ENCODE measurements around the gene ARFRP1.
A peak's percentile ranks its signal among the peaks of the same experiment; 100 is the strongest.

ARFRP1 gene

DNA sequence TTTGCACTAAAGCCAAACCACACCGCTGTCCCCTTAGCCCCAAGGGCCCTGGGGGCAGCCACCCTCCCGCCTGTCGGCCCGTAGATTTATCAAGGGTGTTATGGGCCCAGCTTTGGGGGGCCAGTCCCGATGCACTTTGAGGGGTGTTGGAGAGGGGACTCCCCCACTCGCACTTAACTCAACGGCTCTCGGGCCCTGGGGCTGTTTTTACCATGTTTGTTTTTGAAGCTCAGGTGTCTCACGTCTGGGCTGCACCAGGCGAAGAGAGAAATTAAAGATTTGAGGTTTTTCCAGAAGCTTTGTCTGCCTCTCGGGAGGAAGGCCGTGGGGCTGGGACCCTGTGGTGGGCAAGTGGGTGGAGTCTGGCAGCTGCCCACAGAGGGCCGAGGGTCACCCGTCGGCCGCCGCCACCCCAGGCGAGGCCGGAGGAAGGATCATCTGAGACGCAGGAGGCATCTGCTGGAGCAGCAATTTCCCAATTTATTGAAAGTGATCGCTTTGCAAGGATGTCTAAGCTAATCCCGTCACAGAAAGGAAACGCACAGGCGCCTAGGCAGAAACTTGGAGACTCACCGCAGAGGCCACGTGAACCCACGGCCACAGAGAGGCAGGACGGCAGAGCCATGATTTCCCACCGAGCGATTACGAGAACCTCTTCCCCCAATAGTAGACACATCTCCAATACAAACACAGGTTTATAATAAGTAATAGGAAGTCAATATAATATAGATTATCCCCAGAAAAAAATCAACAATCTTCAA lies 35.6 kb upstream of the ARFRP1 start:
- DNase-seq = no peak

DNA sequence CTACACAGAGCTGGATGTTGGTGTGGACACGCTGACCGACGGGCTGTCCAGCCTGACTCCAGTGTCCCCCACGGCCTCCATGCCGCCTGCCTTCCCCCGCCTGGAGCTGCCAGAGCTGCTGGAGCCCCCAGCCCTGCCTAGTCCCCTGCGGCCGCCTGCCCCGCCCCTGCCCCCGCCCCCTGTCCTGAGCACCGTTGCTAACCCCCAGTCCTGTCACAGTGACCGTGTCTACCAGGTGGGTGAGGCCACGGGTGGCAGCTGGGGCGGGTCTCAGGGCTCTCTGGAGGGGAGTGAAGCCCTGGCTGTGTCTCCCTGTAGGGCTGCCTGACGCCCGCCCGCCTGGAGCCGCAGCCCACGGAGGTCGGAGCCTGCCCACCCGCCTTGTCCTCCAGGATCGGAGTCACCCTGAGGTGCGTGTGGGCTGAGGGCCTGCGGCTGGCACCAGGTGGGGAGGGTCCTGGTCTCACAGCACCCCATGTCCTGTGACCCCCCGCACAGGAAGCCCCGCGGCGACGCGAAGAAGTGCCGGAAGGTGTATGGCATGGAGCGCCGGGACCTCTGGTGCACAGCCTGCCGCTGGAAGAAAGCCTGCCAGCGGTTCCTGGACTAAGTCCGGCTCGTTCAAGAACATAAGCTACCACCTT lies 34.7 kb upstream of the ARFRP1 start:
- DNase-seq = no peak

- DNase-seq = no peak
Observed at GRCh38 chr20:63741676-63742380, 34.1 kb upstream of the ARFRP1 start.

DNA sequence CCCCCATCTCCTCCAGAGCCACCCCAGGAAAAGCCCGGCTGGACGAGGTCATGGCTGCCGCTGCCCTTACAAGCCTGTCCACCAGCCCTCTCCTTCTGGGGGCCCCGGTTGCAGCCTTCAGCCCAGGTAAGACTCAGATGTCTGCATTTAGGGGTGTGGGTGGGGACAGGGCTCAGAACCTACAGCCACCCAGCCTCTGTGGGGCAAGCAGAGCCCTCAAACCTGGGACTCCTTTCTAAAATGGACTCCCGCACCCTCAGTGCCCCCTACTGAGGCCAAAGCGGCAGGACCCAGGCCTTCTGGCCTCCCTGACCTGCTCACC lies 33.5 kb upstream of the ARFRP1 start:
- no peak for DNase-seq

DNA sequence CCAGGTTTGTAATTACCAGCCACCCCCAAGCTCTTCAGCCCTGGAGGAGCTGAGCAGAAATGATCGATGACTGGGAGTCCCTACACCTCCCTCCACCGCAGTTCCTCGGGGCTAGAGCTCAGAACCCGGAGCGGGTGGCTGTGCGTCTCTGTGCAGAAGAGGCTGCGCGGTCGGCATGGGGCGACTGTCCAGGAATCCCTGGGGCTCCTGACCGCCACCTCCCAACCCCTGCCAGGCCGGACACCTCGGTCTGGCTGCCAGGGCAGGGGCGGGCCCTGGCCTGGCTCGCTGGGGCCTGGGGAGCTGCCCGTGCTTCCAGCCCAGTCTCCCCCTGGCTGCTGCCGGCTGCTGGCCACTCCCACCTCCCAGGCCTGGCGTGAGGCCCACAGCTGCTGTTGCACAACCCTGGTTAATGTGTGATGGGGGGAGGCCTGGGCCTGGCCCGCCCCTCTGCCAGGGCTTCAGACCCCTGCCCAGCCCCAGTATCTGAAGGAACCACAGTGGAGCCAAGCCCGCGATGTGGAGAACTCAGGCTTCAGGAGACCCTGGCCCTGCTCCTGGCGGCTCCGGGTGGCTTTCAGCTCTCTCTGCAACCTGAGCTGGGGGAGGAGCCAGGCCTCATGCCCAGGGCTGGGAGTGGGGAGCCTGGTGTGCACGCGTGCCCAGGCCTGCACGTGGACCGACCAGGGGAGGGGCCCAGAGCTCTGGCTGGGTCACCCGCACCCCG lies 33.0 kb upstream of the ARFRP1 start:
- peak; percentile 61 for DNase-seq

GRCh38 chr20:63740070-63740626 lies 32.4 kb upstream of the ARFRP1 start:
- no peak for DNase-seq

DNA sequence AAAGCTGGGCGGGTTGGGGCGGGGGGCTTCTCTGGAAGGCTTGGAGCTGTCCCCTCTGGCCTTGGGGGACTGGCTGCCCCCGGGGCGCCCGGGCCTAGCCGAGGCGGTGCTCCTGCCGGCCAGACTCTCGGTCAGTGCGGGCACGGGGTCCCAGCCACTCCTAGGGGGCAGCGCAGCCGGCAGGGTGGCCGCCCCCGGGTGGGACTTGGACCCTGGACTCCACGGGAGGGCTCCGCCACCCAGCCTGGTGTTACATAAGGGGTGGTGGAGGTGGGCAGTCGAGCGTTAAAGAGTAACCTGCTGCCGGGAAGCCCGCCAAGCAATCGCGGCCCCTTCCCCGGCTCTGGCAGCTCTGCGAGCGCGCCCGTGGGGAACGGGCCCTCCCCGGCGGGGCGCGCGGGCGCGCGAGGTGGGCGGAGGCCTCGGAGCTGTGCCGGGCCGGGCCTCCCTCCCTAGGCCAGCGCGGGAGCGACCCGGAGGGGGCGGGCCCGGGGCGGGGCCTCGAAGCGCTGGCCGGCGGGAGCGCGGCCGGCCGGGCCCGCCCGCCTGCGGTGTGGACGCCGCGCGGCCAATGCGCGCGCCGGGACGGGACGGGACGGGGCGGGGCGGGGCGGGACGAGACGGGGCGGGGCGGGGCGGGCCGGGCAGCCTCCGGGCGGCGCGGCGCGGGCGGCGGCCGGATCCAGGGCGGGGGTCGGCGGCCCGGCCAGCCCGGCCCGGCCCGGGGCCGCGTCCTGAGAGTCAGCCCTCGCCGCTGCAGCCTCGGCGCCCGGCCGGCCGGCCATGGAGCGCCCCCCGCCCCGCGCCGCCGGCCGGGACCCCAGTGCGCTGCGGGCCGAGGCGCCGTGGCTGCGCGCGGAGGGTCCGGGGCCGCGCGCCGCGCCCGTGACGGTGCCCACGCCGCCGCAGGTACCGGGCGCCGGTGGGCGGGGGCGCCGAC lies 31.6 kb upstream of the ARFRP1 start, which contains the start of gene SLC2A4RG:
SLC2A4RG (plus strand) TSS at position 647 of the 940 bp plus-strand sequence; CDS start at position 784, 137 bp downstream.
- peak; percentile 86 for DNase-seq

DNA sequence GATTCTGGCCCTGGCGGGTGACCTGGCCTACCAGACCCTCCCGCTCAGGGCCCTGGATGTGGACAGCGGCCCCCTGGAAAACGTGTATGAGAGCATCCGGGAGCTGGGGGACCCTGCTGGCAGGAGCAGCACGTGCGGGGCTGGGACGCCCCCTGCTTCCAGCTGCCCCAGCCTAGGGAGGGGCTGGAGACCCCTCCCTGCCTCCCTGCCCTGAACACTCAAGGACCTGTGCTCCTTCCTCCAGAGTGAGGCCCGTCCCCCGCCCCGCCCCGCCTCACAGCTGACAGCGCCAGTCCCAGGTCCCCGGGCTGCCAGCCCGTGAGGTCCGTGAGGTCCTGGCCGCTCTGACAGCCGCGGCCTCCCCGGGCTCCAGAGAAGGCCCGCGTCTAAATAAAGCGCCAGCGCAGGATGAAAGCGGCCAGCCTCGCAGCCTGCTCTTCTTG lies 30.9 kb upstream of the ARFRP1 start:
- DNase-seq = peak; percentile 21

DNA sequence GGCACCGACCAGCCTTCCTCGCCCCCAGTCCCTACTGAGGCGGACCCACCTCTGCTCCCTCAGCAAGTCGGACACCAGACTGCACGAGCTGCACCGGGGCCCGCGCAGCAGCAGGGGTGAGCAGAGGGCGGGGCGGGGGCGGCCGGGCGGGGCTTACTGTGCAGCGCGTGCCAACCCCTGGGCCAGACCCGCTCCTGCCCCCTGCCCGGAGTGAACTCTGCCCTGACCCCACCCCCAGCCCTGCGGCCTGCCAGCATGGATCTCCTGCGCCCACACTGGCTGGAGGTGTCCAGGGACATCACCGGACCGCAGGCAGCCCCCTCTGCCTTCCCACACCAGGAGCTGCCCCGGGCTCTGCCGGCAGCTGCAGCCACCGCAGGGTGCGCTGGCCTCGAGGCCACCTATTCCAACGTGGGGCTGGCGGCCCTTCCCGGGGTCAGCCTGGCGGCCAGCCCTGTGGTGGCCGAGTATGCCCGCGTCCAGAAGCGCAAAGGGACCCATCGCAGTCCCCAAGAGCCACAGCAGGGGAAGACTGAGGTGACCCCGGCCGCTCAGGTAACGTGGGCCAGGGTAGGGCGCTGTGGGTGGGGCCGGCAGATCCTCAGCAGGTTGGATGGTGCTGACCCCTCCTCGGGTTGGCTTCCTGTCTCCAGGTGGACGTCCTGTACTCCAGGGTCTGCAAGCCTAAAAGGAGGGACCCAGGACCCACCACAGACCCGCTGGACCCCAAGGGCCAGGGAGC lies 30.3 kb upstream of the ARFRP1 start:
- no peak for DNase-seq

GRCh38 chr20:63737695-63737944 lies 29.8 kb upstream of the ARFRP1 start:
- no peak for DNase-seq

DNA sequence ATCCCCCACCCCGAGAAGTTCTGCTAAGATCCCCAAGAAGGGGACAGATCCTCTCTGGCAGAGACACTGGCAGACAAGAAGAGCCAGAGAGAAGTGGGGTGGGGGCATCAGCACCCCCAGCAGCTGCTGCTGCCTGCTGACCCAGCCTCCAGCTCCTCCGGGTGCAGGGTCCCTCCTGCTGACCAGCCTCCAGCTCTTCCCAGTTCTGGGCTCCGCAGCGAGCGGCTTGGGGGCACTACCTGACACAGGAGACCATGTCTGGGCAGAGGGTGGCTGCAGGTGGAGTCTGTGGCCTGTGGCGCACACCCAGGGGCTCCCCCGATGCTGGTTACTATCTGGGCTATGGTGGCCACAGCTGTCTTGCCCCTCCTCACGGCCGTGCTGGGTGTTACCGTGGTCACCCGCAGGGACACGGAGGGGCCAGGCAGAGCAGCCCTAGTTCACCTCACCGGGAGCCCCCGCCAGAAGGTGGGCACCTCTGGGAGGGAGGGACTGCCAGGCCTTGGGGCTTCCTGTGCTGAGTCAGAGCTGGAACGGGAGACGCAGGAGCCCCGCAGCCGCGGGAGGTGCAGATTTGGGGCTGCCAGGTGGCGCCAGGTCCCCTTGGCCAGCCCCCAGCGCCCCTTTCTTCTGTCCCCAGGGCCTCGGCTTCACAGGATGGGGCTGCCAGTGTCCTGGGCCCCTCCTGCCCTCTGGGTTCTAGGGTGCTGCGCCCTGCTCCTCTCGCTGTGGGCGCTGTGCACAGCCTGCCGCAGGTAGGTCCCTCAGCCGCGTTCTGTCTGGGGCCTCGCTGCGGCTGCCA lies 29.3 kb upstream of the ARFRP1 start:
- DNase-seq = no peak

- peak; percentile 17 for DNase-seq
Observed at GRCh38 chr20:63735859-63736718, 28.3 kb upstream of the ARFRP1 start, which contains the start of gene LIME1. TSS of gene LIME1 (plus strand) at chr20:63736664. CDS start at chr20:63737550, 886 bp downstream.

DNA sequence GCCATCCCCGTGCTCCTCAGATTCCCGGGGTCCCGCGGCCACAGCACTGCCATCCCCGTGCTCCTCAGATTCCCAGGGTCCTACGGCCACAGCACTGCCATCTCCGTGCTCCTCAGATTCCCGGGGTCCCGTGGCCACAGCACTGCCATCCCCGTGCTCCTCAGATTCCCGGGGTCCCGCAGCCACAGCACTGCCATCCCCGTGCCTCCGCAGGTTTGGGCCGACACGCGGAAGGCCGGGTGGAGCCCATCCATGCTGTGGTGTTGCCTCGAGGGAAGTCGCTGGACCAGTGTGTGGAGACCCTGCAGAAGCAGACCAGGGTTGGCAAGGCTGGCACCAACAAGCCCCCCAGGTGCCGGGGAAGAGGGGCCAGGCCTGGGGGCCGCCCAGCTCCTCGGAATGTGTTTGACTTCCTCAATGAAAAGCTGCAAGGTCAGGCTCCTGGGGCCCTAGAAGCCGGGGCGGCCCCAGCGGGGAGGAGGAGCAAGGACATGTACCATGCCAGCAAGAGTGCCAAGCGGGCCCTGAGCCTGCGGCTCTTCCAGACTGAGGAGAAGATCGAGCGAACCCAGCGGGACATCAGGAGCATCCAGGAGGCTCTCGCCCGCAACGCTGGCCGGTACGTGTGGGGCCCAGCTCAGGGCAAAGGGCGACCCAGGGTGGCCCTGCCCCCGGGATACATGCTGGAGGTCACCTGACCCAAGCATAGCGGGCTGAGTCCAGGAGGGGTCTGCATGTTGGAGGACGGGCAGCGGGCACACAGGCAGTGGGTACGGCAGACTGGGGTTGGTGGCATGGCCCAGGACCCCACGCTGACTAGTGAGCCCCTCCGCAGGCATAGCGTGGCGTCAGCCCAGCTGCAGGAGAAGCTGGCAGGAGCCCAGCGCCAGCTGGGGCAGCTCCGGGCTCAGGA lies 27.4 kb upstream of the ARFRP1 start:
- no peak for DNase-seq

DNA sequence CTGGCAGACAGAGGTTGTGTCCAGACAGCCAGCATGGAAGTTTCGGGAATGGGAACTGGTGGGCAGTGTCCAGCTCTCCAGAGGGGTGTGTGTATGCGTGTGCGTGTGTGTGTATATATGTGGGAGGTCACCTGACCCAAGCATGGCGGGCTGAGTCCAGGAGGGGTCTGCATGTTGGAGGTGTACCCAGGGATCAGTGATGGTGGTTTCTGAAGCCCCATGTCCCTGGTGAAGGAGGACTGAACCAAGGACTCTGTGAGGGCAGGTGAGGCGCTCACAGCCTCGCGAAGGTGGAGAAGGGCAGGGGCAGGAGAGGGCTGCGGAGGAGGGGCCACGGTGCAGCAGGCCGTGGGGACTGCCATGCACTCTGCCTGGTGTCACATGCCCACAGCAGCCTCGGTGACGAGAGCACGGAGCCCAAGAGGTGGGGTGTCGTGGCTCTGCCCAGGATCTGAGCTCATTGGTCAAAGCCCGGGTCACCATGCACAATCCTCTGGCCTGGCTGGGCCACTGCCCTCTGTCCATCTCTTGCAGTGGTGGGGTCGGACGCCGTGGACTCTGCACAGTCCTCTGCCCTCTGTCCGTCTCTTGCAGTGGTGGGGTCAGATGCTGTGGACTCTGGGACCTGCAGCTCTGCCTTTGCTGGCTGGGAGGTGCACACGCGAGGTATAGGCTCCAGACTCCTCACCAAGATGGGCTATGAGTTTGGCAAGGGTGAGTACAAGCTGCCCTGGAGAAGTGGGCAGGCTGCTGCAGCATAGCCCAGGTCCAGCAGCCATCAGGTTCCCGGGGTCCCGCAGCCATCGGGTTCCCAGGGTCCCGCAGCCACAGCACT lies 26.6 kb upstream of the ARFRP1 start:
- DNase-seq = no peak

- DNase-seq = no peak
Observed at GRCh38 chr20:63733579-63734081, 25.9 kb upstream of the ARFRP1 start.

- no peak for DNase-seq
Observed at GRCh38 chr20:63733117-63733516, 25.3 kb upstream of the ARFRP1 start.

Measured in inflammatory macrophage treated with lipopolysaccharide for 4 hours (primary cell).